NCI-H2196 (cell line): ENCODE data around the gene PPT2.
"Not testable (repeated sequence)": the region's sequence is repeated elsewhere in the genome, so short reads cannot be mapped to it uniquely, and the experiment has no call there.

Experiments used
- DNase-seq: peaks from one replicate; lab custom pipeline; 2025; ENCODE audit not compliant: unreplicated experiment; lab: John Stamatoyannopoulos, UW

Gene PPT2

GRCh38 chr6:32176476-32177182, 22.7 kb downstream of the PPT2 start:
- DNase-seq: peak; percentile 68

- DNase-seq: peak; percentile 85
Measured at GRCh38 chr6:32177183-32177787, 23.3 kb downstream of the PPT2 start.

- peak; percentile 99 for DNase-seq
Measured at GRCh38 chr6:32177788-32178546, 24.0 kb downstream of the PPT2 start, which contains the start of gene RNF5. RNF5 (plus strand) TSS chr6:32178405; CDS start chr6:32178512, 107 bp downstream.

- no peak for DNase-seq
Measured at GRCh38 chr6:32178547-32179440, 24.9 kb downstream of the PPT2 start.

GRCh38 chr6:32179766-32180405, 25.9 kb downstream of the PPT2 start:
- no peak for DNase-seq

- DNase-seq: no peak
Measured at GRCh38 chr6:32181148-32181702, 27.3 kb downstream of the PPT2 start.

GRCh38 chr6:32181915-32182529, 28.1 kb downstream of the PPT2 start:
- DNase-seq: no peak

- DNase-seq: no peak
Measured at GRCh38 chr6:32182555-32182981, 28.6 kb downstream of the PPT2 start.

GRCh38 chr6:32183030-32183429, 29.1 kb downstream of the PPT2 start:
- no peak for DNase-seq

GRCh38 chr6:32183483-32184083, 29.6 kb downstream of the PPT2 start:
- no peak for DNase-seq

GRCh38 chr6:32184084-32184640, 30.2 kb downstream of the PPT2 start, which contains the start of gene AGER:
AGER (minus strand) TSS chr6:32184253; CDS start chr6:32184222, 31 bp downstream.
- DNase-seq: no peak

- DNase-seq: peak; percentile 17
Measured at GRCh38 chr6:32185681-32186131, 31.8 kb downstream of the PPT2 start.

GRCh38 chr6:32186151-32186840, 32.4 kb downstream of the PPT2 start:
- DNase-seq: not testable (repeated sequence)

GRCh38 chr6:32187009-32187709, 33.2 kb downstream of the PPT2 start:
- no peak for DNase-seq

GRCh38 chr6:32187725-32188380, 33.9 kb downstream of the PPT2 start:
- DNase-seq: not testable (repeated sequence)

GRCh38 chr6:32188381-32189068, 34.6 kb downstream of the PPT2 start:
- no peak for DNase-seq
